Activated naive CD4-positive, alpha-beta T cell treated with Interleukin-2 at 50 U/mL for 16 hours (primary cell): ENCODE data around the gene TNFAIP8L3.

ENCODE experiments used
- DNase-seq: peaks from one replicate; pipeline ENCODE4 v3.0.0-alpha.2; 2020

Gene TNFAIP8L3

DNA sequence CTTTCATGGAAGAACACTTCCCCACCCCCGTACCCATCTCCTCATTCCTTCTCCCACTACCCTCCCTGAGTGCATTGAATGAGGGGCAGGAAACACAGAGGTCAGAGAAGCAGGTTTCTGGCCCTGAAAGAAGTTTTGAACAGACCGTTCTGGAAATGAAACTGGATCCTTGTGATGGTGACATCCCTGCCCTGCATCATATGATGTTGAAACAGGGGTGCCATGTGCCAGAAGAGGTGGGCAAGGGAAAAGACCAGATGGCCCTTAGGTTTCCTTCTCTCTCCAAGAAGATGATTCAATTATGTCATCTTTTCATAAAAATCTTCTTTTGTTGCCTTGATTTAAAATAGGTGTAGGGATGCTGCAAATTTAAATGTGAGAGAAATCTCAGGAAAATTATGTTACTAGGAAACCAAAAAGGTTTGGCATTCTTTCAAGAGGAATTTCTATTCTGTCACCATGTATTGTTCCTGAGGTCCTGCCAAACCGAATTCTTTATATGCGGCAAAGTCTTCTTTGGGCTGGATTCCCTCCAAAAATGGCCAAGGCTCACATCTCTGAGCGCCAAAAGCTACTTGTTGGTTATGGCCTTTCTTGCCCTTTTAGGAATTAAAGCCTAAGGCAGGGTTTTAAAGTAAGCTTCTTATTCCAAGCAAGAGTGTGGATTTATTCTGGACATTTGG, 19.9 kb upstream of the TNFAIP8L3 start:
- DNase-seq: no peak

DNA sequence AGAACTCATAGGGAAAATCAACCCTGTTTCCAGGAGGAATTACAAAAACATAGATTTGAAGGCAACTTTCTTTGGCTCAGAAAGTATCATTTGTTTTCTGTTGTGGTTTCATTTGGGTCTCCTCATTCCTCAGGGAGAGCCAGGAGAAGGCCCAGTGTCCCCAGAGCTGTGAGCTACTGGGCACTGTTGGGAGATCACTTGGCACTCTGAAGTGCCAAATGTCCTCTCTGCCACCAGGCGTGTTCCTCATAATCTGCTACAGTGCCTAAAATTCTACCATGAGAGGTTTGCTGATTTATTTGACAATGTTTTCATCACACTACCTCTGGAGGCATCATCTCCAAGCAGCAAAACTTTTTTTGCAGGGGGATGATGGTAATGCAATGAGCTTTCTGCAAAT, 17.4 kb upstream of the TNFAIP8L3 start:
- DNase-seq: no peak

DNA sequence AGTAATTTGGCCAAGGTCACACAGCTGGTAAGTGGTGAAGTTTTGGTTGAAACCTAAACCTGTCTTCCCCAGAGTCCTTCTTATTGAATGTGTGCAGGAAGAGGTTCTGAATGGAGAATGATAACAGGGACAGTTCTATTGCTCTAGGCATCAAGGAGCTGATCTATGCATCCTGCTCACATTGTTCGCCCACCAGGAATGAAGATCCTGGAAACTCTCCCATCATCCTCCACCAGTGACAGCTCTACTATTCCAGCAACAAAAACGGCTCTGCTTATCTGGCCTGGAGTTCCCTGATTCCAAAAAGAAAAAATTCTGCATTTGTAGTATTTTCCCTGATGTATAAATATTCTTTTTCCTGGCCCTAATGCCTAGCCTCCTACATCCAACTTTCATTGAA, 16.4 kb upstream of the TNFAIP8L3 start:
- no peak for DNase-seq

DNA sequence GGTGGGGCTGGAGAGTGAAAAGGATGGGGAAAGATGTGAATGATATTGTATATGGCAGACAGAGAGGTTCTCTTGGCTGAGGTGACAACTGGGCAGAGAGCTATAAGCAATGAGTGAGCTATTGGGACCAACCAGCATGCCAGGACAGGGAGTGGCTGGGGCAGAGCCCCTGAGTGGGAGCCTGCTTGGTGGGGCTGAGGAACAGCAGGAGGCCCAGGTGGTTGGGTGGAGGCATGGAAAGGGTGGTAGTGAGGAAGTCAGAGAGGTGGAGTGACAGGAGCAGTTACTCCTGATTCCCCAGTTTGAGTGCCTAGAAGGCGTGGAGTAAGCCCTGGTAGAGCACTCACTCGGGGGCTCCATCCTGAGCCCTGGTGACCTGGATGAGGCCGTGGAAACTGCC, 15.5 kb upstream of the TNFAIP8L3 start:
- DNase-seq: no peak

DNA sequence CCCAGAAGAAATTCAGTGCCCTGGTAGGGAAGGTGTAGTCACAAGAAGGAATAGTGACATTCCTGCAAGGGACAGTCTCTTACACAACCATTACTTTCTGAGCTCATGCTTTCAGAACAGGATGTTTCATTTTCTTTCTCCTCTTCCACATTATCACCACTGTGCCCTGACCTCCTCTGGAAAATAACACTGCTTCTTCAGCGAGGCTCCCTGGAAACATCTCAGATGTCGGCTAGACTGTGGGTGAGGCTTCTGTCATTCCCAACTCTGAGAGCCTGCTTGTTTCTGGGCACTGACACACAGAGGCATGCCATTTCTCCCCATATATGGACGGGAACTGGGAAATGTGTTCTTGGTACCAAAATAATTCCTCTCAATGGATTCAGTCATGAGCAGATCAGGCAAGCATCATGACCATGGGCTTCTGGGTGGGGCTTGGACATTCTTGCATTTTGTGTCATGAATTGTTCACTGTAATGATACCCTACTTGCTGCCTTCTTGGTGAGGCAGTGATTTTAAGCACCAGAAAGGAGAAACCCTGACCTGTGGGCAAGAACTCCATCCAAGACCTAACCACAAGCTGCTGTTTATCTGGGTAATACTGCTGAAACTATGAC, 14.3 kb upstream of the TNFAIP8L3 start:
- no peak for DNase-seq

DNA sequence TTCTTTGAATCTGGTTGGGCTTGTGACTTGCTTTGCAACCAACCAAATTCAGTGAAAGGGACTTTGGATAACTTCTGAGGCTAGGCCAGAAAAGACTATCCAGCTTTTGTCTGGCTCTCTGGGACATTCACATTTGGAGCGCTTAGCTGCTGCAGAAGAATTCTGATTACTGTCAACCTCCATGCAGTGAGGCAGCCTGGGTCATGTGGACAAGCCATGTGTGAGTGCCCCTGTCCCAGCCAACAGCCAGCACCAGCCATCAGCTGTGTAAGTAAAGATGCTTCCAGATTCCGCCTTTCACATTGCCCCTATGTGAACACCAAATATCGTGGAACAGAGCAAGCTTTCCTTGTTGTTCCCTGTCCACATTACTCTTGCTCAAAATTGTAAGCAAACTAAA, 12.9 kb upstream of the TNFAIP8L3 start:
- no peak for DNase-seq

DNA sequence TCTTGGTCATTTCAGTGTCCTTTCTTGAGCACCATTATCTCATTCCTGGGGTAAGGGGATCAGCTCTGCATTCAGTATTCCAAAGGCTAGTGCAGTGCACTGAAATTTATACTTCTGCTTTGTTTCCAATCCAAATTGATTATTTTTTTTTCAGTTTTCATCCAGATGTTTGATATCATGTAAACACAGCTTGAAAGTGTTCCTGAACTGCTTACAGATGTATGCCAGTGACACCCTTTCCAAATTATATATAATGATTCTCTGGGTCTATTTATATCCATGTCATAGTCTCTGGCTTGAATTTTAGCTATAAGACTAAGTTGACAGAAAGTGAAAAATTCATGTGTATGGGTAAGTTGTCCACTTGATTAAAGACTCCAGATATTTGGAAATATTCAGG, 11.8 kb upstream of the TNFAIP8L3 start:
- no peak for DNase-seq

DNA sequence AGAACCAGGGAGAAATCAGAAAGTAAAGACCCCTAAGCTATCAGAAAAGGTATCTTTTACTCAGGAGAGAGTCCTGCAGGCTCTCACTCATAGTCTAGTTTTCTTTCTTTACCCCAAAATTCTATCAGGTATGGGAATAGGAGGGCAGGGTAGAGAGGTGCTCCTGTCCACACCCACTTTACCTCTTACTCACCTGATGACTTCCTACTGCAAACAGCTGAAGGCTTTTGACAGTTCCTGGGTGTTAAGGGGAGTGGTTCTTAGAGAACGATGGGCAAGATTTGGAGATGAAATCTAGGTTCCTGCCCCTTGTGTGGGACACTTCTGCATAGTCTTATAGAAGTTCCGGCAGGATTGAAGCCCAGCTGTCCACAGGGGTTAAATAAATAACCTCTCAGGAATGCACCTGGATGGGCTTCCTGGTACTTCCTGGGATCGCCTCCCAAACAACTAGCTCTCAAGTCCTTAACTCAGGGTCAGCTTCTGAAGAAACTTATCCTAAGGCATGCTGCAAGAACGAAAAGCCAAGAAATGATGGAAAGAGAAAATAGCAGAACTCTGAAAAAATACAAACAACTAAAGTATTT, 10.8 kb upstream of the TNFAIP8L3 start:
- DNase-seq: no peak

DNA sequence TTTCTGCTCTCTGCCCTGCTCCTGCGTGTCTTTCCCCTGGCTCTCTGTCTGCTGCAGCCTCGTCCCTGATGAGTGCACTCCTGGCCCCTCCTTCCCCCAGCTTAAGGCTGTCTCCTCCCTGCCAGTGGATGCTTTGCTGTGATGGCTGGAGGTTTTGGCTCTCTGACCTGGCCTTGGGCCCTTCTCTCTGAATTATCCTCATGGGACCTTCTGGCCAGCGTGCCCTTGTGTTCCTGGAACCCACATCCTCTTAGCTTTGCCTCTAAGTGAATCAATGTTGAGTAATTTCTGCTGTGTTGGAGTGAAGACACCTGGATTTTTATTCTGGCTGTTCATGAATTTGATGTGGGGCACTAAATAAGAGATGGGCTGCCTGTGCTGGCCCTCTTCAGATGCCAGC, 9.8 kb upstream of the TNFAIP8L3 start:
- DNase-seq: no peak

DNA sequence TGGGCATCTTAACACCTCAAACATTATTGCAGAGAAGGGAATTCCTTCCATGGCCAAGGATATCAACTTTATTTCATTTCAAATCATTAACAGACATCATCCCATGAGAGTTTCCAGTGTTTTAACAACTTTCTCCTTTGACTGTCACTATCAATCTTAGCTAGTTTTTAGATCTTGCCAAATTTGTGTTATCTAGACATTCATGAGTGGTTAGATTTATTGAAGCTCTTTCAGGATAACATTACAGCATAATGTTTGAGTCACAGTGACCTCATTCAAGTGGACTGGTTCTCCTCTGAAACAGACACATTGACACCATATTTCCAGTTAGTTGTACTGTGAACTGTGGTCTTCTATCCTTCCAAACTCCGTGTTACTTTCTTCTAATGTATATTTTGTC, 8.6 kb upstream of the TNFAIP8L3 start:
- no peak for DNase-seq

DNA sequence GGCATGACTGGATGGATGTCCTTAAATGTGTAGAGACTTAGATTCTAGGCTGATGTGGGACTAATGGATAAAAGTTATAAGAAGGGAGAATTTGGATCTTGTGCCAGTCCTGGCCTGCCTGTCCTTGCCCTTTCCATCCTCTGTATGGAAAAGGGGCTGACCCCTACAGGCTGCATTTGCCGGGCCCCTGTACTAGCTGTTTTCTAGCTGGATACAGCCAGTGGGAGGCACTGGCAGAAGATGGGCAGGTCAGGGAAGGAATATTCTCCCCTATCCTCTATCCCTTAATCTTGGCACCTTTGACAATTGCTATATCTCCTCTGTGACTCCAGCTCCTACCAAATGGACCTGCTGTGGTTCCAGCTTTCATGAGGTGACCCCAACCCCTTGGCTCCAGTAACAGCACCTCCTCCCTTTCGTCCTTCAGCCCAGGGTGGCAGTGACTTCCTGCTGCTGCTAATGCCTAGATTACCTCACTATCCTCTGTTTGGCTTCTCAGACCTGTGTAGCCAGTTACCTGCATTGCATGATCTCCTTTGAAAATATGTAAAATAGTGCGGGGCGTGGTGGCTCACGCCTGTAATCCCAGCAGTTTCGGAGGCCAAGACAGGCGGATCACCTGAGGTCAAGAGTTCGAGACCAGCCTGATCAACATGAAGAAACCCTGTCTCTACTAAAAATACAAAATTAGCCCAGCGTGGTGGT, 6.2 kb upstream of the TNFAIP8L3 start:
- no peak for DNase-seq

DNA sequence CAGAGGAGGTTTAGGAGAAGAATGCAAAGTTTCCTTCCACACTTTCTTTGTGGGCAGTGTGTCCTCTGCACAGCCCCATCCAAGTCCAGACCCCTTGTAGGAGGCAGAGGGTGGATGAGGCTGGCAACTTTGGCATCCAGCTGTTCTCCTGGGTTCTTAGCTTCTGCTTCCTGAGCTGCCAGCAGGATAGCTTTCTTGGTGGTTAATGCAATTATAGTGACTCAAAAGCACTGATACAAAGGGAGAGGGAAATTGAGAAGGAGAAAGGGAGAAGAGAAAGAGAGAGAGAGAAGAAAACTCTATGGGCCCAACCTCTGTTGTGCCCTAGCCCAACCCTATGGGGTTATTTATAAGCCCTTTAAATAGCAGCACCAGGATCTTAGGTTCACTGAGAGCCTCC, 4.5 kb upstream of the TNFAIP8L3 start:
- DNase-seq: no peak

DNA sequence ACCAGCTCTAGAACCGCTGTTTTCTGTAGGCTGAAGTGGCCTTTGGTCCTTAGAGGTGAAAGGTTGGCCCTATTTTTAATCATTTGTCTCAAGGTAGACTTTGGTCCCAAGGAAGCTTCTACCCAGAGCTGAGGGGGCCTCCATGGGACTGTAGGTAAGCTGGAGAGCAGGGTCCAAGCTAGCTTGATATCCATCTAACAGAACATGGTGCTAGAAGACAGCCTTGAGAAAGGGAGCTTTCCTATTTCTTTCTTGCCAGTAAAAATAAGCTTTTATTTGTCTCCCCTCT, 3.6 kb upstream of the TNFAIP8L3 start:
- DNase-seq: no peak

DNA sequence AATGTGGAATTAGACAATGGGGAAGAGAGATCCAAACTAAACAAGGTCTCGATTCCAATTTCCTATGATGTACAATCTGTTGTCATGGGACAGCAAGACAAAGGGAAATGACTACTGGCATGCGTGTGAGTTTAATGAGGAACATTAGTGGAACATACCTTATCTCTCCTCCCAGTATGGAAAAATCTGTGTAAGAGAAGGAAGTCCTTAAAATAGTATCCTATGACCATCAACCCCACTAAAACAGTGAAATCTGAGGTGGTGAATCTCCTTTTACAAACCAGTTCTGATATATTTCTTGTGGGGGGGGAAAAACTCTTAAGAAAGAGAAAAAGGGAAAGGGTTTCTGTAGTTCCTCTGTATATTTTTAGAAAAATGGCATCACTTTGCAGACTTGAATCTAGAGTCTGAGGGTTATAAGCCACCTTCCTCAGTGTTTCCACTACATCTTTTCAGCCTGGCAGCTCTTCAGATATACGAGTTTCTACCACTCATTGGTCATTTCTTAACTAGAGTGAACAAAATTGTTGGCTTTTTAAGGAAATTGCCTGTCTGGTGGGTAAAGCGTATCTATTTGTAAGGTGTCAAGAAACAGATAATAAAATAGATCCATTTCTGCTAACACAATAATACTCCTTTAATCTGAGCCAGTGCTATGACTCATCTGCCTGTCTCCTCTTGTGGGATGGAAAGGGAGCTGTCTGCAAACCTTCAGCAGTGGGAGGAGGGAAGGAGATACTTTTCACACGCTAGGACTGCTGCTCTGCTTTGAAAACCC, 3.0 kb upstream of the TNFAIP8L3 start:
- DNase-seq: no peak

DNA sequence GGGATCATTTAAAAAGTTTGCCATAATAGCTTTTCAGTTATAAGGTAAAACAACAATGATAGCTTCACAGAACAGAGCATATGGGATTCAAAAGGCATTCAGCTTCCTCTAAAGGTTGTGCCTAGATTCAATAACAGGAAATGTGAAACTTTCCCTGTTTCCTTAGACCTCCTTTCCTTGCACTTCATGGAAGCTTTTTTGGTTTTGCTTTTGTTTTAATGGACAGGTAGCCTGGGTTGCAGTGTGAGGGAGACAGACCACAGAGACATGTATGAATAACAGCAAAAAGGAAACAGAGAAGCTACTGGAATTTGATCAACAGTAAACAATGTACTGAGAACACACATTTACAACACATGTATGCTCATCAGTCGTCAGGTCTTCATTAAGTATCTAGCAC, 2.3 kb upstream of the TNFAIP8L3 start:
- no peak for DNase-seq

DNA sequence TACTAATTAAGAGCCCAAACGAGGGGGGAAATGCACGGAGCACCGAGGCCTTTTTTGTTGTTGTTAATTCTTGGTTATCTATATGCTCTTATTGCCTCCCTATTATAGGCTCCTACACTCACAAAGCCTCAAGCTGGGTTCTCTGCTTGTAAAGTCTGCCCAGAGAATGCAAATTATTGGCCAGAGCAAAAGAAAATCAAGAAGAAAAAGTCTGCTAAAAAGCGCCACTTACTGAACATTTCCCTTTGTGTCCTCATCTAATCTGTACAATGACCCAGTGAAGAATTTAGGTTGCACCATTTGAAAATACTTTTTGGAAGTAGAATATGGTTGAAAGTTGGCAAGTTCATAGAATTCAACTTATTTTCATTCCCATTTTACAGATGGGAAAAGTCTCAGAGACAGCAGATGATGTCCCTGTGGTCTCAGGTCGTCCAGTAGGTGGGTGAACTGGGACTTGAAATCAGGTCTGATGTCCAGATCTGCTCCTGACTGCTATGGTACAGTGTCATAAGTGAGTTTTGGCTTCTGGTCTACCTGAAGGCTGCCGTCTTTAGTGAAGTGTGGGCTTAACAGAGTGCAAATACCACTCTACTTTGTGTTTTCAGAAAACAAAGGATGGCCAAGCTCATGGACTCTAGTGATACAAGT, 1.1 kb upstream of the TNFAIP8L3 start:
- no peak for DNase-seq

DNA sequence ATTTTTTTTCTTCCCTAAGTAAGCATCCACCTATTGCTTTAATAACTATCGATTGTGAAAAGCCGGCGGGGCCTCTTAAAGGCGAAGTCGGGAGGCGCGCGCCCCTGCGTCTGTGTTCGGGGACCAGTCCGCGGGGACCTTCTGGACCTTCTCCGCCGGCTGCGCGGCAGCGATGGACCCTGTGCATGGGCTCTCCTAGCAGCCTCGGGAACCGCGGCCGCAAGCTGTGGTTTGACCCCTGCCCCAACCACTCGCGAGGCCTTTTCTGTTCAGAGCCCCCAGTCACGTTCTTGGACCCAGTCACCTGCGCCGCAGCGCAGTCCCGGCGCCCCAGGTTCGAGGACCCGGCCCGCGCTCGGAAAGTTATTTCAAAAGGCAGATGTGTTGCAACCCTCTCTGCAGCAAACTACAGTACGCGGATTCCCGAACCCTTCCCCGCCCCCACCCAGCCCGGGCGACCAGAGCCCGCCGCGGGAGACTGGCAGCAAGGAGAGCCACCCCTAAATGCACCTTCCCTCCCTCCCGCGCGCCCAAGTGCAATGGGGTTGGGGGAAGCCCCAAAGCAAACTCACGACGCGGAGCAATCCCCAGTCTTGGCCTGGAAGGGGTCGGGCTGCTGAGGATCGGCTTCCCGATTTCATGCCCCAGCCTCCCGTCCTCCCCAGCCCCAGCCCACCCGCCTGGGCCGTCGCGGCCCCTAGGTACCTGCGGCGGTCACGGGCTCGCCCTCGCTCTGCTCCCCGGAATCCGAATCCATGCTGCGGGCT, 684 bp downstream of the TNFAIP8L3 start:
- DNase-seq: no peak

DNA sequence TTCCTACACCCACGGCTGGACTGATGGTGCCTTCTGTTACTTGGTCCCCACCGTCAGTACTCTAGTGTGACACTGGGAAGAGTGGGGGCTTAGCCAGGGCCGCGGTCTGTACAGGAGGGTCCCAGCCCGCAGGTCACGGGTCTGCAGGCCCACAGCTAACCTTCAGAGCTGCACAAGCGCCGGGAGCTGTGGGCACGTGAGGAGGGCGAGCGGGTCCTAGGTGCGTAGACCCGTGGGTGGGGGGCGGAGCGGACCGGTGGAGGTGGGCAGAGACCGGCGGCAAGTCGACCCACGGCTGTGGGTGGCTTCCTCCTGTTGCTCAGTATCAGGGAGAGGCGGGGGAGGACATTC, 1.2 kb downstream of the TNFAIP8L3 start:
- no peak for DNase-seq

DNA sequence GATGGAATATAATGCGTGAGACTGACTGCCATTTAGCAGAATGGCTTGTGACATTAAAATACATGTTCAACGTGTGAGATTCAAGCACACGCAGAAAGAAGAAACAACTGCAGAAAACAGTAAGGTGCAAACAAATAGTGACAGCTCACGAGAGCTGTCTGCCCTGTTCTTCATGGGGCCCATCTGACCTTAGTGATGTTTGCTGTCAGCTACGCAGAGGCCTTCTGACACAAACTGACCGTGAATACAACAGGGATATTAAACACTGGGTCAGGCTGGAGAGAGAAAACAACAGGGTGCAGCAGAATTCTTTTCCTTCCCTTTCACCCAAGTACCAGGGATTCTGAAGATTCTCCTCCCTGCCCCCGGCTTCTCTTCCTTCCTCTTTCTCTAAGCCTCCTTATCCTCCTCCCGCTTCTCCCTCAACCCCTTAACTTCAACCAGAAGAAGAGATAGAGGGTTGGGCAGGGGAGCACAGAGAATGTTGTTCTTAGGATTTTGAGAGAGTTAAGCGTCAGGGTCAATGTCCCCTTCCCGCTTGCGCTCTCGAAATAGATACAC, 2.1 kb downstream of the TNFAIP8L3 start:
- DNase-seq: no peak

DNA sequence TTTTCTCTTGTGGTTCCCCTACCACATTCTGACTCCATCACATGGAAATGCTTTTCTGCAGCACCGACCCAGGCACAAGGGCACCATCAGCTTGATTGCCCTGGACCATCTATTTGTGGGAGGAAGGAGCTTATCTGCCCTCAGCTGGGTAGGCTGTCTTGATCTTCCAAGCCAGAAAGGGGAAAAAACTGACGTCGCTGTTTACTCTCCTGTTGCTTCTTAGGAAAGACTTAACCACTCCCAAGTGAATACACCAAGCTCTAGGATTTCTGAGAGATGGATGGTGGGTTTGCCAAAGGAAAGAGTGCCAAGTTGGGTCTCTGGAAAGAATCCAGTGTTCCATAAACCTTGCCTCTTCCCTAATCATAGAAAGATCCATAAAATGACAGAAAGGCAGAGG, 4.0 kb downstream of the TNFAIP8L3 start:
- no peak for DNase-seq

DNA sequence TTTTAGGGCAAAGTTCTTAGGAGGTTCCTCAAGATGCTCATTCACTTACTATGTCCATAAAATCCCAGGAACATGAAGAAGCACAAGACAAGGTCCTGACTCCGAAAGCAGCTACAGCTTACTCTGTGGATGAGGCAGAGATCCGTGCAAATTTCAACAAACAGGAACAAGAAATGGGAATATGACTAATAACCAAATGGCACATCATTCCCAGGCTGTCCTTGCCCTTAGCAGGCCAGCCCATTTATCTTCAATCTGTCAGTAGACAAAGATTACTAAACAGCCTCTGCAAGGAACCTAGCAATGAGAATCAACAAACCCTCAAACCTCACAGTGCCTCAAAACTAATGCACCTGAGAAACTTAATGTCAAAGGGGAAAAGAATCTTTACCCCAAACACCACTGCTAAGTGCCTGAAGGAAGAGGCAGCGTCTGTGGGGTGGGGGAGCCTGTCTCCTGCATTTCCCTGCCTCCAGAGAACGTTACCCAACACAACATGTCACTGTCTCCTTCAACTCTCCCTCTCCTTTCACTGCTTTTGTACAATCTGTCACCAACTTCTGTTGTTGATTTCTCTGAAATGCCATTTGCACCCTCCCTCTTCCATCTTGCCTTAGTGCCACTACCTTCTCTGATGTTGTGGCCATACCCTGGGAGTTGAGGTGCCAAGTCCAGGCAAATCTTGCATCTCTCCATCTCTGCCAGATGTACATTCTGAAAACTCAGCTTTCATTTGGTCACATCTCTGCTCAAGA, 4.8 kb downstream of the TNFAIP8L3 start:
- no peak for DNase-seq
